ENCODE results near the gene ALKBH2. TPM values are rescaled to one million over a fixed set of nuclear protein-coding genes. Genes with fewer than 3 reads are reported as not detected.

Gene ALKBH2
- 8.5 and 9.7 TPM in 2 replicates for total RNA-seq

GRCh38 chr12:109093022-109093918 lies at the start of gene ALKBH2:
Gene ALKBH2, minus strand, starts transcription at chr12:109093472. Its CDS starts 686 bp downstream, at chr12:109092786.

GRCh38 chr12:109115758-109116610 lies 22.7 kb upstream of the ALKBH2 start, which contains the start of gene ACACB:
Gene ACACB, plus strand, starts transcription at chr12:109116587. Its CDS starts 22,819 bp downstream, at chr12:109139406.

DNA sequence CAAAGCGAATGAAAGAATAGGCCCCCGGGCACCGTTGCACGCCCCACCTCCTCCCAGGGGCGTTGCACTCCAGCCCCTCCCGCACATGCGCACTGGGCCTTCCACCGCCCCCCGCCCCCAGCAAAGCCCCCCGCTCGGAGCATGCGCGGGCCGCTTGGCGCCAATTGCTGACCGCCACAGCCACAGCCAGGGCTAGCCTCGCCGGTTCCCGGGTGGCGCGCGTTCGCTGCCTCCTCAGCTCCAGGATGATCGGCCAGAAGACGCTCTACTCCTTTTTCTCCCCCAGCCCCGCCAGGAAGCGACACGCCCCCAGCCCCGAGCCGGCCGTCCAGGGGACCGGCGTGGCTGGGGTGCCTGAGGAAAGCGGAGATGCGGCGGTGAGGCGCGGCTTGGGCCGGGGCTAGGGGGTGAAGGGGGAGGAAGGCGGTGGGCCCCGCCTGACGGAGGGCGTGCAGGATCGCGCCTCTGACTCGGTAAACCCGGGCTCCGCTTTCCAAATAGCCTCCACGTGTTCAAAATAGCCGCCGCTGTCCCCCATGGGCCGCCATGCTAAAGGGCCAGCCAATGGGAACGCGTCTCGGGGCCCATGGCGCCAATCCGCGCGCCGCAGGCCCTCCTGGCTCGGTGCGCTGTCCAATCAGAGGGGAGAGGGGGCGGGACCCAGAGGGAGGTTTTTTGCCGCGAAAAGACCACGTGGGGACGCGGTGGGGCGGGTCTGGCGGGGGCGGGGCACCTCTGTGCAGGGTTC lies 4.3 kb upstream of the ALKBH2 start, which contains the start of gene UNG:
Gene UNG, plus strand, starts transcription at position 163 of the 748 bp plus-strand sequence. Its CDS starts 83 bp downstream, at position 246.

GRCh38 chr12:109052414-109053323 lies 40.6 kb downstream of the ALKBH2 start, which contains the start of gene USP30:
Gene USP30, plus strand, starts transcription at chr12:109052576. Its CDS starts 103 bp downstream, at chr12:109052679.

Small RNAs within 50 kb of the gene (small RNA-seq; reads per million reads assigned to genes)
- gene RNA5SP372, result 0.08 reads per million

Other genes starting within 250 kb of the ALKBH2 start
- gene SSH1, start 235.9 kb downstream of the ALKBH2 start, total RNA-seq, result 25.8 and 28.8 TPM in 2 replicates
- not detected in 2 replicates for gene DAO, start 213.4 kb downstream of the ALKBH2 start, total RNA-seq
- not detected in 2 replicates for gene SVOP, start 72.4 kb downstream of the ALKBH2 start, total RNA-seq
- gene USP30, start 40.9 kb downstream of the ALKBH2 start, total RNA-seq, result 11.2 and 14.4 TPM in 2 replicates
- gene UNG, start 4.1 kb upstream of the ALKBH2 start, total RNA-seq, result 29.4 and 32.6 TPM in 2 replicates
- gene ACACB, start 23.1 kb upstream of the ALKBH2 start, total RNA-seq, result 2.6 and 3.6 TPM in 2 replicates
- gene FOXN4, start 215.8 kb upstream of the ALKBH2 start, total RNA-seq, result not detected in 2 replicates

Measured in vein endothelial cell (primary cell).